HG02884 (cell line): ENCODE data around the gene RAB3GAP1.
"Not testable (repeated sequence)": the region's sequence is repeated elsewhere in the genome, so short reads cannot be mapped to it uniquely, and the experiment has no call there.

Experiments used
- ATAC-seq: cut with Tn5 transposase; IDR thresholded peaks from one replicate; pipeline ENCODE4 v1.9.1; 2021; ENCODE audit warnings: mild to moderate bottlenecking, moderate library complexity; ENCODE audit not compliant: unreplicated experiment

Gene RAB3GAP1

GRCh38 chr2:135052042-135052876 is at the start of gene RAB3GAP1:
Gene RAB3GAP1, plus strand, starts transcription at chr2:135052292. Its CDS starts 16 bp downstream, at chr2:135052308.
- peak; percentile 82 for ATAC-seq

- ATAC-seq: no peak
These were observed 49.3 kb upstream of the RAB3GAP1 start for GRCh38 chr2:135002836-135003235.

- peak; percentile 81 for ATAC-seq
These were observed 47.9 kb upstream of the RAB3GAP1 start for GRCh38 chr2:135004005-135004746.

GRCh38 chr2:135005753-135006152 is 46.3 kb upstream of the RAB3GAP1 start:
- no peak for ATAC-seq

GRCh38 chr2:135009339-135009738 is 42.8 kb upstream of the RAB3GAP1 start:
- no peak for ATAC-seq

GRCh38 chr2:135010200-135010942 is 41.7 kb upstream of the RAB3GAP1 start:
- no peak for ATAC-seq

- no peak for ATAC-seq
These were observed 40.5 kb upstream of the RAB3GAP1 start for GRCh38 chr2:135011633-135012032.

- ATAC-seq: no peak
These were observed 30.5 kb upstream of the RAB3GAP1 start for GRCh38 chr2:135021618-135022017.

GRCh38 chr2:135022952-135023880 is 28.9 kb upstream of the RAB3GAP1 start:
- ATAC-seq: no peak

- no peak for ATAC-seq
These were observed 28.1 kb upstream of the RAB3GAP1 start for GRCh38 chr2:135023886-135024485.

- no peak for ATAC-seq
These were observed 22.5 kb upstream of the RAB3GAP1 start for GRCh38 chr2:135029481-135030134.

- no peak for ATAC-seq
These were observed 21.3 kb upstream of the RAB3GAP1 start for GRCh38 chr2:135030826-135031225.

- ATAC-seq: not testable (repeated sequence)
These were observed 18.9 kb upstream of the RAB3GAP1 start for GRCh38 chr2:135033216-135033615.

GRCh38 chr2:135037831-135038230 is 14.3 kb upstream of the RAB3GAP1 start:
- no peak for ATAC-seq

GRCh38 chr2:135043345-135043744 is 8.7 kb upstream of the RAB3GAP1 start:
- no peak for ATAC-seq

- no peak for ATAC-seq
These were observed 4.8 kb upstream of the RAB3GAP1 start, which contains the start of gene MAP3K19 for GRCh38 chr2:135047300-135047699. Gene MAP3K19, minus strand, starts transcription at chr2:135047447. Its CDS starts 22,800 bp downstream, at chr2:135024647.

- ATAC-seq: no peak
These were observed 4.0 kb upstream of the RAB3GAP1 start for GRCh38 chr2:135048122-135048521.

GRCh38 chr2:135050132-135050531 is 2.0 kb upstream of the RAB3GAP1 start:
- ATAC-seq: no peak

- ATAC-seq: no peak
These were observed 1.4 kb upstream of the RAB3GAP1 start for GRCh38 chr2:135050684-135051083.
